ENCODE results near the gene GRIK4.

DNA sequence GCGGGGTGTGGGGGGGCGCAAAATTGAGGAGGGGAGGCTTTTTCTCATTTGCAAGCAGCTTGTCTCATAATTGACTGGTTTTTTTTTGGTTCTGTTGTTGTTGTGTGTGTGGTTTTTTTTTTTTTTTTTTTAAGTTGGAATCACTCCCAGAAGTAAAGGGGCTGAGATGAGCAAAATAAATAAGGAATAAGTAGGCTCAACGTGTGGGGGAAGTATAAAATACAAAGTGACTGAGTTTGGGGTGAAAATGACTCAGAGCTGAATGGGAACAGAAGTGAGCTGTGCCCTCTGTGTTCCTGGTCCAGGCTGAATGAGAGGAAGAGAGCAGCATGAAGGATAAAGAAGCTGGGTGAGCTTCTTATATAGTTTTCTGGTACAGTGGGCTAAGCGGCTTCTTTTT is 90.0 kb downstream of the GRIK4 start:
- no peak for TF ChIP-seq YY1 (IDR thresholded peaks at IDR 0.05; ENCODE audit: low read depth)
- no peak for TF ChIP-seq EZH2phosphoT487 (IDR thresholded peaks at IDR 0.05; ENCODE audit: borderline replicate concordance, low read depth)
- TF ChIP-seq FOSL2 (IDR thresholded peaks at IDR 0.05; ENCODE audit: borderline replicate concordance, low read depth) = no peak
- no peak for TF ChIP-seq GATA2 (CRISPR knock-in tag; IDR thresholded peaks at IDR 0.05)
- TF ChIP-seq RAD21 (IDR thresholded peaks at IDR 0.05; ENCODE audit: low read length) = no peak
- TF ChIP-seq RFX5 (IDR thresholded peaks at IDR 0.05; ENCODE audit: low read length) = no peak
- TF ChIP-seq, protein P1, sequence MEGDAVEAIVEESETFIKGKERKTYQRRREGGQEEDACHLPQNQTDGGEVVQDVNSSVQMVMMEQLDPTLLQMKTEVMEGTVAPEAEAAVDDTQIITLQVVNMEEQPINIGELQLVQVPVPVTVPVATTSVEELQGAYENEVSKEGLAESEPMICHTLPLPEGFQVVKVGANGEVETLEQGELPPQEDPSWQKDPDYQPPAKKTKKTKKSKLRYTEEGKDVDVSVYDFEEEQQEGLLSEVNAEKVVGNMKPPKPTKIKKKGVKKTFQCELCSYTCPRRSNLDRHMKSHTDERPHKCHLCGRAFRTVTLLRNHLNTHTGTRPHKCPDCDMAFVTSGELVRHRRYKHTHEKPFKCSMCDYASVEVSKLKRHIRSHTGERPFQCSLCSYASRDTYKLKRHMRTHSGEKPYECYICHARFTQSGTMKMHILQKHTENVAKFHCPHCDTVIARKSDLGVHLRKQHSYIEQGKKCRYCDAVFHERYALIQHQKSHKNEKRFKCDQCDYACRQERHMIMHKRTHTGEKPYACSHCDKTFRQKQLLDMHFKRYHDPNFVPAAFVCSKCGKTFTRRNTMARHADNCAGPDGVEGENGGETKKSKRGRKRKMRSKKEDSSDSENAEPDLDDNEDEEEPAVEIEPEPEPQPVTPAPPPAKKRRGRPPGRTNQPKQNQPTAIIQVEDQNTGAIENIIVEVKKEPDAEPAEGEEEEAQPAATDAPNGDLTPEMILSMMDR (IDR thresholded peaks at IDR 0.05) = no peak

All from SK-N-SH (cell line).